Fibroblast of the aortic adventitia (primary cell): Measurements from ENCODE around the gene NAT10. TPM values are rescaled to one million over a fixed set of nuclear protein-coding genes. Genes with fewer than 3 reads are reported as not detected.

Source experiments
- DNase-seq: peaks from one replicate; pipeline ENCODE4 v3.0.0-alpha.2; 2010; ENCODE audit warnings: low read depth
- H3K4me3 ChIP-seq: 2 replicates; pipeline ENCODE4 v1.5.1; 2011; ENCODE audit warnings: low read depth, mild to moderate bottlenecking, control low read depth, low read length, moderate library complexity
- CTCF ChIP-seq: IDR thresholded peaks from 2 replicates; pipeline ENCODE4 v1.5.1; 2011; ENCODE audit warnings: mild to moderate bottlenecking, low read length, control low read depth, inconsistent platforms; ENCODE audit not compliant: insufficient read depth
- total RNA-seq: library from RNA; depleted of rRNA; stranded (reverse); fragments of >200 nt; gene quantifications from 2 replicates; pipeline ENCODE4 v1.2.3, GENCODE V29; 2012; ENCODE audit warnings: low replicate concordance

The NAT10 gene
- total RNA-seq, 1 donor, result 29.3 TPM

DNA sequence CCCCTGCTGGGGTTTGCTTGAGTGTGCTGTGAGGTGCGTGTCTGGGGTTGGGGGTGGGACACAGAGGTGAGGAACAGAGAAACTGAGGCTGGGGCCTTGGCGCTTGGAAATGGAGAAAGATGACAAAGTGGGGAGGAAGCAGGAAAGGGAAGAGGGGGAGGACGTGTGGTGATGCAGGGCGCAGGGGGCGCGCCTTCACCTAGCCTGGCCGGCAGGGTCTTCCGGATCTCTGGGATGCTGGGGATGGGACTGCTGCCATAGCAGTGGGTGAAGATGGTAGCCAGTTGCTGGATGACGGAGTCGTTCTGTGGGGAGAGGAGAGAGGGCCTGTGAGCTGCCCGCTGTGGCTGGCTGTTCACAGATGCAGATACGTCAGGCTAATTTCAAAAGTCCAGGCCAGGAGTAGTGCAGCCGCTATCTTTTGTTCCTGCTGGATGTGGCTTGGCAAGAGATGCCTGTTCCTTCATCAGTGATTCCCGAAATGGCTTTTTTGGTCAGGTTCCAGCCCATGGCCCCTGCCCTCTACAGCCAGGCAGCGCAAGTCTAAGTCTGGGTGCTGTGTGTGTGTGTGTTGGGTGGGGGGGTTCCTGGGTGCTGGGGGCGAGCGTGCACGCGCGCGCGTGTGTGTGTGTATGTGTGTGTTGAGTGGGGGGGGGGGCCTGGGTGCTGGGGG is 54.8 kb downstream of the NAT10 start:
- peak; percentile 19 for DNase-seq
- no peak overlapping the region for H3K4me3 ChIP-seq
- TF ChIP-seq CTCF, result no peak

GRCh38 chr11:34160791-34161190 is 55.4 kb downstream of the NAT10 start:
- no peak for DNase-seq
- no peak for TF ChIP-seq CTCF
- H3K4me3 ChIP-seq, result no peak overlapping the region

GRCh38 chr11:34161361-34161760 is 55.9 kb downstream of the NAT10 start:
- DNase-seq, result no peak
- H3K4me3 ChIP-seq, result no peak overlapping the region
- TF ChIP-seq CTCF, result no peak

DNA sequence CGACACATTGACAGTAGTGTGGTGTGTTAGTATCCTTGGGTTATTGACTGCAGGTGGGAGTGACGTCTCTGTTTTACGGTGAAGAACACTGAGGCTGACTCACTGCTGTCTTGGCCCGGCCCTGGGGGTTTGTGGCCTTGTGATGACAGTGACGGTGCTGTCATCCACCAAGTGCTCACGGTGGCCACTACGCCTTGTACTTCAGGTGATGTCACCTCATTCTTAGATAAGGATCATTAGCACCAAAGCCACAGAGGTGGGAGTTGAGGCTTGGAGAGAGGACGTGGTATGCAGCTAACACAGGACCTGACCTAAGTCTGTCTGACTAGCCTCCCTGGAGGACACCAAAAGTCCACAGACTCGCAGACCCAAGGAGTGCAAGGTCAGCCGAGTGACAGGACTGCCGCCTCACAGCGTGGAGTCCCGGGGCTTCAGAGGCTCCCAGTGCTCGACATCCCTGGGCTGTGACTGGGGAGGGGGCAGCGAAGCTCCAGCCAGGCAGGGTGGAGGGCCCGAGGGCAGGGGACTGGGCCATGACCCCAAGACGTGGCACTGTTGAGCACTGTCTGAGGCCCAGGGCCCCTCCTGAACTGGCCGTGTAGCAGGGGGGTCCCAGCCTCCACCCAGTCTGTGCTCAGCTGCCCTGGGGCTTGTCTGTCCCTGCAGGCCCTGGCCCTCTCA is 56.5 kb downstream of the NAT10 start:
- DNase-seq, result no peak
- H3K4me3 ChIP-seq, result no peak overlapping the region
- no peak for TF ChIP-seq CTCF

DNA sequence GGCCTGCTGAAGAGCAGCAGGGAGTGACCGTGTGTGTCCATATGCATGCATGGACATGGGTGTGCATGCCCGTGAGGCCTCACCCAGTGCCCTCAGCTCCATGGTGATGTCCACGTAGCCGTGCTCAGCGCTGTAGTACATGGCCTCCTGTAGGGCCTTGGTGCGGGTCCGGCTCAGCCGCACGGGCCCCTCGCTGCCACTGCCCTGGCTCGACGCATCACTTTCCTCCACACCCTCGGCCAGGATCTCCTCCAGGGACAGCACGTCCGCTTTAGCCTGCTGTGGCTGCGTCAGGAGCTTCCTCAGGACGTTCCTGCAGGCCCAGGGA is 57.0 kb downstream of the NAT10 start:
- DNase-seq, result no peak
- H3K4me3 ChIP-seq, result no peak overlapping the region
- TF ChIP-seq CTCF, result no peak

- TF ChIP-seq CTCF, result no peak
- no peak for DNase-seq
- no peak overlapping the region for H3K4me3 ChIP-seq
These were observed 57.4 kb downstream of the NAT10 start for GRCh38 chr11:34162856-34163255.
